NCI-H748 (cell line): ENCODE measurements around the gene SOX1.

Experiments
- DNase-seq: peaks from one replicate; lab custom pipeline; 2025; ENCODE audit not compliant: unreplicated experiment; lab: John Stamatoyannopoulos, UW

Gene SOX1

DNA sequence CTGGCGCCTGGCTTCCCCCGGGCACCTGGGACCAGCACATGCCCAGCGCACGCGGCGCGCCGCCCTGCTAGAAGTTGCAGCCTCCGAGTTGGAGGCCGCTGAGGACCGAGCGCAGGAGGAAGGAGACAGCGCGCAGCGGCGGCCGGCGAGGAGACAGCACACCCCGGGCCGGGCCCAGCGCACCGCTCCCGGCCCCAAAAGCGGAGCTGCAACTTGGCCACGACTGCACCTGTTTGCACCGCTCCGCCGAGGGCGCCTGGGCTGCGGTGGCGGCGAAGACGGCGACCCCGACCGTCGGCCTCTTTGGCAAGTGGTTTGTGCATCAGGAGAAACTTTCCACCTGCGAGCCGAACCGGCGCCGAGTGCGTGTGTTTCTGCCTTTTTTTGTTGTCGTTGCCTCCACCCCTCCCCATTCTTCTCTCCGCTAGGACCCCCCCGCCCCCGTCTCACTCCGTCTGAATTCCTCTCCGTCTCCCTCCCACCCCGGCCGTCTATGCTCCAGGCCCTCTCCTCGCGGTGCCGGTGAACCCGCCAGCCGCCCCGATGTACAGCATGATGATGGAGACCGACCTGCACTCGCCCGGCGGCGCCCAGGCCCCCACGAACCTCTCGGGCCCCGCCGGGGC, at the start of gene SOX1:
Gene SOX1, plus strand, starts transcription at position 34 of the 626 bp plus-strand sequence. Its CDS starts 510 bp downstream, at position 544.
- peak; percentile 98 for DNase-seq

DNA sequence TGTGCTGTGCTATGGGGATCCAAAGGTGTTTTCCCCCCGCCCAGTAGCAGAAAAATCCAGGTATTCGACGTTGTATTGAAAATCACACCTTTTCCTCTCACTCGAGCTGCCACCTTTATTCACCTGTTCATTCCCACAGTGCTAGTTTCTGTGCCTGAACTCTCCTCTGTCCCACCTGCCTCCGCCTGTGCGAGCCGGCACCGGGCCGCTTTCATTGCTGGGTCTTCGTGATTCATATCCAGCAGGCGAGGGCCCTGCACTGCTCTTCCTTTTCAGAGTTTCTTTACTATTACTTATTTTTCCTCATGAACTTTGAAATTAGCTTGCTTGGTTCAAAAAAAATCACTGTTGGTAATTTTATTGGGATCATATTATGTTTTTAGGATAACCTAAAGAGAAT, 42.4 kb upstream of the SOX1 start:
- no peak for DNase-seq

DNA sequence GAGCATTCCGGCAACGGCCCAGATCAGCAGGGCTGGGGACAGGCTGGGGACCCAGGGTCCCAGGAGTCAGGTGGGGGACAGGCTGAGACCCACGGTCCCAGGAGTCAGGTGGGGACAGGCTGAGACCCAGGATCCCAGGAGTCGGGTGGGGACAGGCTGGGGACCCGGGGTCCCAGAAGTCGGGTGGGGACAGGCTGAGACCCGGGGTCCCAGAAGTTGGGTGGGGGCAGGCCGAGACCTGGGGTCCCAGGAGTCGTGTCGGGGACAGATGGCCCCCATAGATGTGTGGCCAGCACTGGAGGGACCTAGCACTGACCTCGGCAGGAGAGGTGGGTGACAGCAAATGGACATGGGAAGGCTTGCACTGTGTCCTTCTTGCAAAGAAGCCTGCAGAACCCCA, 39.7 kb upstream of the SOX1 start:
- no peak for DNase-seq

DNA sequence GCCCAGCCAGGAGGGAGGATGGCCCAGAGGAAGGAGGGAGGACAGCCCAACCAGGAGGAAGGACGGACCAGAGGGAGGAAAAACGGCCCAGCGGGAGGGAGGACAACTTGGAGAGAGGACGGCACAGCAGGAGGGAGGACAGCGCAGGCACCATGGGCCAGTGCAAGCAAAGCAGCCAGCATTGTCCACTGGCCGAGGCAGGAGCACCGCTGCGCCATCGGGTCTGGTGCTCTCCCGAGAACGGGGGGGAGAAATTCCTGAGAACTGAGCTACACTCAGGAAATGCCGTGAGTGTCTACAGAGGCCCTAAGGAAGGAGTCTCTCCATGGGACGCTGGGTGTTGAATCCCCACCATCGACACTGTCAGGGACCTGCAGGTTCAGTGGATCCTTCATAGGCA, 38.5 kb upstream of the SOX1 start:
- no peak for DNase-seq

DNA sequence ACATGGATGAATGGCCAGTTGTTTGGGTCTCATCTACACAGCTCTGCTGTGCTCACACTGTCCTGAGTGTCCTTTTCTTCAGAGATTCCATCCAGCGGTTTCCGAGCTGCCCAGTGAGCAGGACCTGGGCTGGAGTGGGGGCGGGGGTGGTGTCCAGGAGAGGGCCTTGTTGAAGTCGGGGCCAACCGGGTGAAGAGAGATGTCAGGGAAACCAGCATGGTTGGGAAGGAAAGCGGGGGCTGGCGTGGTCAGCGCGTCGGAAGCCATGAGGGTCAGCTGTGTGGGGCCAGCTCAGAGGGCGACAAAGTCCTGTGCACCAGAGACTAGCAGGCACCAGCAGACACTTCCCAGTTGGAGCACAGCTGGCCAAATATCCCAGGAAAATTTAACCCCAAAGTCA, 37.8 kb upstream of the SOX1 start:
- DNase-seq = no peak

DNA sequence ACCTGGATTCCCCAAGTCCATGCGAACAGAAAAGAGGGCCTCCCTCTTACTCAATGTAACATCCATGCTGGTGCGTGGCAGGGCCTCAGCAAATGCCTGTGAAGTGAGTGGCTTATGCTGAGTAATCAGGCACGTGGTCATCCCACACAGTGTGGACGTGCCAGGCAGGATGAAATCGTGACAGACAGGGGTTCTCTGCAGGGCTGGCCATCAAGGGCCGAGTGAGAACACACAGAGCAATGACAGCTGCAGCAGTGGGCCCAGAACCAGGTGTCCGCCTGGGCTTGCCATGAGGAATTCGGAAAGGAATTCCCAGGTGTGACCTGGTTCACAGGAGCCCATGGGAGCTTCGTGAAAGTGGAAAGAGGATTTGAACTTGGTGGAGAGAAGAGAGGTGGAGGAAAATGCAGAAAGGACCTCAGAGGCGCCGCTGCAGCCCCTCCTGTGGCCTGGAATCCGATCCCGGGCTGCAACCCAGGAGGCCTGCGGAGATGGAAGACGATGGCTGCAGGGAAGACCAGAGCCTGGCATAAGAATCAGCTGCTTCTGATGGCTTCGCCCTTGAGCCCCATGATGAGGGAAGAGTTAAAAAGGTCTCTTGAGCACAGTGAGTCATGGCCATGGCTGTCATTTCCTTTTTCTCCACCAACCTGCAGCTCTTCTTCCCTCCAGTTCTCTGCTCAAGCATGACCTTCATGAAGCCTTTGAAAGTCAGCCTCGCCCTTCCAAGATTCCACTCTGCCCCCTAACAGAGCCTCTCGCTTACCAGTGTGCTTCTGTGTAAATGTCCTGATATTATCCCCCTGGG, 34.6 kb upstream of the SOX1 start:
- DNase-seq = no peak

DNA sequence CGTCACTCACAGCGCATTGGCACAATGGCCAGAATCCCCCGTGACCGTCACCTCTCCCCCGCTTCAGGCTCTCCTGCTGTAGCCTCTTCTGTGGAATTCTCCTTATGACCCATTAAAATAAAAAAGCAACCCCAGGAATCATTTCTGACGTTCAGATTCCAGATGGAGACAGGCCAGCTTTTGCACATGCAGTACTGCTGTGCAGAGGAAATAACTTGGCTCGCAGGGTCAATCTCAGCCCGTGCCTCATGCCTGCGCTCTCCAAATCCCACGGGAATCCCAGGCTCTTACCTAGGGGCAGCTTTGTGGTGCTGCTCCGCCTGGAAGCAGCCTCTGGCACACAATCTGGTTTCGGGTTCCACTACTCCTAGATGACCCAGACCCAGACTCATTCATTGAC, 32.7 kb upstream of the SOX1 start:
- DNase-seq = no peak

DNA sequence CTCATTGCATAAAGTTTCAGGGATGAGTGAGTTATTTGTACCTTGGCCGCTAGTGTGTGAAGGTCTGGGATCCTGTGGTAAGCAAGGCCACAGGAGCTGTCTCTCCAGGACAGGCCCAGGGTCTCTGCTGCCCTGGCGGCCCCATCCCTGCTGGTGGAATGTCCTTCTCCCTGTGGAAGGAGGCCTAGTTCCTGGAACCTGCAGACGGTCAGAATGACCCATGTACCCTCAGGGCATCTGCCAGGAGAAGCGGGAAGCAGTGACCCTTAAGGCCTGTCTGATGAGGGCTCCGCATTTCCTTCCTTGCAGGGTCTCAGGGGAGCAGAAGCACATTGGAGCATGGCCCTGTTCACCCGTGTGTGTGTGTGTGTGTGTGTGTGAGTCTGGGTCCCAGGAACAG, 32.1 kb upstream of the SOX1 start:
- DNase-seq = no peak

DNA sequence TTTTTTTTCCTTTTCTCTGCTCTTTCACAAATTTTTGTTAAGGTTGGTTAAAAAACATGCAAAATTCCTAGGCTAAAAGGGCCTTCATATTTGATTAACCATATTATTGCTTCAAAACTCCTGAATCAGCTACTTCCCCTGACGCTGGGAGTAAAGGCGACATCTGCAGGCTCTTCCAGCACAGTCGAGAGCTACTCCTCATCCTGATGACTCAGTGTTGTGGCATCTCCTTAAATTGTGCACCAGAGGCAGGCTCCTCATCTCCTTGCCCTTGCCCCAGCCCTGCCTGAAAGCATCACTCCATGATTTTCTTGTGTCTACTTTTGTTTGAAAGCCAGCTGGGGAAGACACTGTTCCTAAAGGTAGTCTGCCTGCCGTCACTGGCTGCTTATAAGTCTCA, 24.5 kb upstream of the SOX1 start:
- DNase-seq = no peak

DNA sequence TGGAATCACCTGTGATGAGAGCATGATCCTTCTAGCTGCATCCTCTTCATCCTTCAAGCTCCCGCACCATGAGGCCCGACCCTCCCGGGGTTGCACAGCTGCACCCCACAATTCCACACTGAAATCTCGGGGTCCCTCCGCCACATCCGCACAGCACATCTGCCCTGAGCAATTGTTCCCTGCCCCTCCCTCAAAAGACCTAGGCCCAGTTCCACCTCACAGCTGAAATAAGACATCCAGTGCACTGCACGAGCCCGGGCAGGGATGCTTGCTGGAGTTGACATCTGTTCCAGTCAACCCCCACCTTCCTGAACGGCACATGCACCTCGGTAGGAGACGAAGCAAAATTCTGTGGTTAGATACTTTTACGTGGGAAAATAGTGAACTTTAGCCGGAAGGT, 14.7 kb upstream of the SOX1 start:
- DNase-seq = no peak

DNA sequence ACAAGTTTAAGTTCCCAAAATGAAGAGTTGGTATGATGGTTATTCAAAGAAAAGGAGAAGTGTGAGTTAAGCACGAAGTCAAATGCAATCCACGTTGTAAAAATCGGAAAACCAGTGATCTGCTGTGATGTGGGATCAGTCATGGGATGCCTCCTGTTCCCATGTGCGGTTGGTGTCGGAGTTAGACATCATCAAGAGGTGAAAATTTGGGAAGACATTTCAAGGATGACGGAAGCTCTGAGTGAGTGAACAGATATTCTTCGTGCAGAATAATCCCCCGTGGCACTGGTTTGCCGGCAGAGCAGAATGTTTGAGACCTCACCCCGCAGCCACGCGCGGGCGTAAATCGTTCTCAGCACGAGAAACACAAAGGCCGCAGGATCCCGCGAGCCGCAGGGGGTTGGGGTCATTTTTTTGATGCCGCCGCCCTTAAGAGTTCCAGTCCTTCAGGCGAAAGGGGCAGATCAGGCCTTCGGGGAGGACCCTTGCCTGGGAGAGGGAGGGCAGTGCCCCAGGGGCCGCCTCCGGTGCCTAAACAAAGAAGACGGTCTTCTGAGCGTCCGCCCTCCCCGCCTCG, 13.7 kb upstream of the SOX1 start:
- DNase-seq = no peak

DNA sequence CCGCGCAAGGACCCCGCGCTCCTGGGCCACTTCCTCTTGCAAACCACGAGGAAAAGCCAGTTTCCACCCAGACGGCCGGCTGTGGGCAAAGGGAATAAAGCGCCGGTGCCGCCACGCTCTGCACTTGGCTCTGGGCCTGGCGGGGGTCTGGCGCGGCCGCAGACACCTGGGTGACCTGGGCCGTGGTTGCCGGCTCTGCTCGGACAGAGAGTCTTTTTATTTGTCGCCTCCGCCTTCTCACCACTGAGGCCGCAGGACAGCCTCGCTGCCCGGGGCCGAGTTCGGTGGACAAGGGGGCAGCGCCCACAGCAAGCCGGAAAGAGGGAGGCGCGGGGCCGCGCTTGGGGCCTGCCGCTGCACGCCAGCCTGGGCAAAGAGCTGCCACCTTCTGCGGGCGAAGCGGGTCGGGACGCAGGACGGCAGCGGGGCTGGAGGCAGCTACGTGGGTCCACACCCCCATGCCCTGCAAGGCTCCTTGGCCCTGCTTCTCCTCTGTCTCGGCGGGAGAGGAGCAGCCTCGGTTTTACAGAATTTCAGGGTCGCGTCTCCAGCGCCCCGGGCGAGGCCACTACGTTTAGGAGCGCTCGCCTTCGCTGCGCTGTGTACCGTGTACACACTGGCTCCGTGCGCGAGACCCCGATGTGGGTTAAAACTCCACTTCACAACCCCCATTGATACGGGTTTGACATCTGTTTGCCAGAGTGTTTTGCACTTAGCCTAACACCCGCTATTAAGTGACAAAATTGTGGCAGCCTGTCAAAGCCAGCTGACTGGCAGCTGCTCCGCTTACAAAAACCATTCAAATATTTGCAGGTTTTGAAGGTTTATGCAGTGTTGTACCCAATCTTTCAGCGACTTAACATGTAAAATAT, 13.0 kb upstream of the SOX1 start:
- peak; percentile 58 for DNase-seq

DNA sequence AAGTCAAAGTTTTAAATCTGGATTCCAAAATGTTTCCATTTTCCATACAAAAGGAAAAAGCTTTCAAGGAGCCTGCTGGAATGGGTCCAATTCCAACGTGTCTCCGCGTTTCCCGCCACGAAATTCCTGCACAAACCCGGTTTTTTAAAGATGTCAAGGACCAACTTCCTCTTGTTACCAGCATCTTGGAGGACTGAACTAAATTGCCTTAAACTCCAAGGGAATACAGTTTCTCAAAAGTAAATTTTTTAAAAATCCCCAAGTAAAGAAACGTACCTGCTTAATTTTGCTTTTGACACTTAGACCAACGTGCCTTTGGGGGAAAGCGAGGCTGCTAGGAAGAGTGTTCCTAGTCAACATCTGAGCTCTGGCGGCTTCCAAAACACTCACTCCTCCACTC, 12.3 kb upstream of the SOX1 start:
- DNase-seq = no peak

DNA sequence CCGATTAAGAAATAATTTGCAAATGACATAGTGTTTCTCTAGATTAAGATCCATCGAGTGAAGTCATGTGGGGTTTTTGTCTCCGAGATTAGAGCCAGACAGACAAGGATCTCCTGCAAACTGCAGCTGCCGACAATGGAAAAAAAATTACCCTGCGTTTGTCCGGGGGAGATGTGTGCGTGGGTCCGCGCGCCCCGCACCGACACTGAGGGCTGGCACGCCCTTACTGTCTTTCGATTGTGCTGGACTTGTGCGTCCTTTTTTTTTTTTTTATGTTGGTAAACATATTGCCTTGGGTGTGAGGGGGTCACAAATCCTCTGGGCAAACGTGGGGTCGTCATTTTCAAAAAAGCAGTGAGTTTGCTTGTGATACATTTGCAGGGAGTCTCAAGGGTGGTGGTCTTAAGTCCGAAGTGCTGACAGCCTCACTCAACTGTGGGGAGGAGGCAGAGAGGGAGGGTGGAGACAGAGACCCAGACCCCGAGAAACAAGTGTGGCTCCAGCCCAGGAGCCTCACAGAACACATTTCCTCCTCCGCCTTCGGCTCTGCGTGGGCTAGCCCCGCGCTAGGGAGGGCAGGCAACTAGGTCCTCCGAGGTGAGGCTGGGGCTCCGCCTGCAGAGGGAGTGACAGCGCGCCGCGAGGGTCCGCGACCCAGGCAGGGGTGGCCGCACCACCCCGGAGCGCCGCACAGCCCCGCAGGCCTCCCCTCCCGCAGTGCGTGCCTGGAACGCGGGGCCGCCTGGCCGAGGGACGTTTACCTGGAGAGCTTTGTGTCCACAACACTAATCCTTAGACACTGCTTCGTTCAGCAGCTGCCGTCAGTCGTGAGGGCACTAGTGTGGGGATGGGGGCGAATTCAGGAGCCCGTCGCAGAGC, 11.7 kb upstream of the SOX1 start:
- peak; percentile 69 for DNase-seq

DNA sequence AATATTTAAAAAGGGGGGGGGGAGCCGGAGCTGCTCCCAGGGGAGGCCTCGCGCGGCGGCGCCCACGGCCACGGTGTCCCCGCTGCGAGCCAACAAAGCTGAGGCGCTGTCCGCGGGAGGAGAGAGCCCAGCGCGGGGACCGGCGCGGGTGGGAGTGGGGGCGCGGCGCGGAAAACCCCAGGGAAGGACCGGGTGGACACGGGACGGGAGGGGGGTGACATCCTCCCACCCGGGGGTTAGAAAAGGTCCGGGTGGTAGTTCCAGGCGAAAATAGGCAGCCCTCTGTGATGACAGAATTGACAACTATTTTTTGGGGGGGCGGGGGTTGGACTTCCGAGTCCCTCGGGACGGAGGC, 11.1 kb upstream of the SOX1 start:
- no peak for DNase-seq

DNA sequence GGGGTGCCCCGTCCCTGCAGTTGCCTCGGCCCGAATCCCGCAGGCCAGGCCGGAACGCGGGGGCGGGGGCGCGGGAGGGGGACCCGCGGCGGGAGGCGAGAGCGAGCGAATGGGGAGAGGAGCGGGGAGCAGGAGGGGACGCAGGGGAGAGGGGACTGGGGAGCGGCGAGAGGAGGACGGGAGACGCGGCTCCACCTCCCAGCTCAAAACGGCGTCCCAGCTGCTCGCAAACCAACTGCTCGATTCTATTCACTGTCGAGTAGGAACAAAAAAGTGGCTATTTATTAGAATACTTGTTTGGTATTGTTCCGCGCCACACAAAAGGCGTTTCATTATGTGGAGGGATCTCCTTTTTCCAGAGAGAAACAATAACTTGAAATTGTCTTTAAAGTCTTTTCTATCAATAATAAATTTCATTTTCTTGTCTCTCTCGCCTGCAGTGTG, 10.6 kb upstream of the SOX1 start:
- DNase-seq = peak; percentile 74

DNA sequence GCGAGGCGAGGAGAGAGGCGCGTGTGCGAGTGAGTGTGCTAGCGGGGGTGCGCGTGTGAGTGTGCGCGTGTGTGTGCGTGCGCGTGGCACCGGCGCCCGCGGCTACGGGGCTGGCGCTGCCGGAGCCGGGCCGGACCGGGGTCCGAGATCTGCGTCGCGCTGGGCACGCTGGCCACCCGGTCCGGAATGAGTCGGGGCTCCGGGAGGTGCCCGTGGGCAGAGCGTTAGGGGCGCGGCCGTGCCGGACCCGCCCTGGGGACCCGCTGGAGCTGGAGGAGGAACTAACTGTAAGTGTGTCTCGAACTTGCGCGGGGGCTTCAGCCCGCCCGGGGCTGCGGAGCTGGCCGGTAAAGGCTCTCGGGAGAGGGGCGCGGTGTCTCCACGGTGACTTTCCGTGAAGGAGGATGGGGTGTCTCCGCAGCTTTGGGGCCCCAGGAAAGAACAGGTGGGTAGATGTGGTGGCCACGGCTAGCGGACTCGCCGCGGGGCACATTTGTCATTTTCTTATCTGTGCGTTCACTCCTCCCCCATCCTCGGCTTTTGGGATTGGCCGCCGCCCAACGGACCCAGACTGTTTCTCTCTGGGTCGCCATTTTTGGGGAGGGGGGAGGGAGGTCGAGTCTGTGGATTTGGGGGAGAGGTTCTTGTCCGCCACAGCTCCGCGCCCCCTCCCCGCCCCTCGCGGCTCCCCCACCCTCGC, 10.1 kb upstream of the SOX1 start:
- no peak for DNase-seq

DNA sequence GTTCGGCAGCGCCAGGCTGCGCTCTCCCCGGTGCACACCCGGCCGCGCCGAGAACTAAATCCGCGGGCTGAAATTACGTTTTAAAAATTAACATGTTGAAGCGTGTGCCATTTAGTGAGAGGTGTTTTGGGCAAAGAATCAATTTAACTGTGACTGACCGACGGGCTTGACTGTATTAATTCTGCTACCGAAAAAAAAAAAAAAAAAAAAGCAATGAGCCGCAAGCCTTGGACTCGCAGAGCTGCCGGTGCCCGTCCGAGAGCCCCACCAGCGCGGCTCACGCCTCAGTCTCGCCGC, 9.6 kb upstream of the SOX1 start:
- DNase-seq = no peak

DNA sequence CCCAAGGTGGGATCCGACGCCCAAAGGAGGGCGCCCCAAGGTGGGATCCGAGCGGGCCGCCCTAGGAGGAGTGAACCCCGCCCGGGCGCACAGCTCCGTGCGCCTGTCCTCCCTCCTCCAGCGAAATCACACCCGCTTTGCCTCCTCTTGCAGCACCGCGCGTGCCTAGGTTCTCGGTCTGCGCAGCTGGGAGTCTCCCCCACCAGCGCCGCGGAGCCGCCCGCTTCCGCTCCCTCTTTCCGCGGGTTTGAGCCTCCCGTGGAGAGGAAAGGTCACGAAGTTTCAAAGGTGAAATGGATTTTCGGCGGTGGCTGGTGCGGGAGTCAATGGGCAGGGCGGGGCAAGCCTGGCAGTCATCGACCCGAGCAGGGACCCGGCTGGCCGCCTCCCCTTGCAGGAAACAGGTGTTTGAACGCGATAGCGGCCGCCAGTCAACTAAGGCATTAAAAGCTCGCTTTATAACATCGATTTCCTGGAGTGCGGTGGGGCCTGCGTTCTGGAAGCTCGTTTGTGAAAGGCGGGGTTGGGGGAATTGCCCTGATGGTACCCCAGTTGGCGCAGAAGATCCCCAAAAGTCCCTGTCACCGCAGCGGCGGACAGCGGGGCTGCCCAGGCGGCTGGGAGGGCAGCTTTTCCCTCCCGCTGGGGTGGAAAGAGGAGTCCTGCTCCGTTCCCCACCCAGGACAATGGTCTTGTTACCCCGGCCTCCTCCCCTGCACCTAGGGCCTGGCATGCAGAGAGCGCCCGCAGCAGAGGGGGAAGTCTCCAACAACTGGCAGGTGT, 9.0 kb upstream of the SOX1 start:
- DNase-seq = peak; percentile 43
